ENCODE data around the gene HABP2.

HABP2 gene

GRCh38 chr10:113610631-113611601, 58.1 kb downstream of the HABP2 start:
- H3K27ac ChIP-seq (ENCODE audit: low read depth, low read length): no peak overlapping the region
- H3K9ac ChIP-seq (ENCODE audit: low read length in 5 of 5): no peak overlapping the region
- H3K9me3 ChIP-seq (ENCODE audit: control insufficient read depth in 5 of 5, low read length in 5 of 5): no peaks in the 10 kb centered on the region
- no peak overlapping the region for H3K4me3 ChIP-seq (ENCODE audit: low read depth in 1 of 5, low read length in 5 of 5)
- H3K4me1 ChIP-seq (ENCODE audit: control insufficient read depth in 5 of 5, insufficient read depth in 5 of 5, low read length in 5 of 5): peaks cover 0 to 9% (median 0%) of the 10 kb centered on the region in 5 donors
- H3K36me3 ChIP-seq (ENCODE audit: control insufficient read depth in 5 of 5, insufficient read depth in 5 of 5, low read length in 5 of 5): no peaks in the 10 kb centered on the region
- H3K27me3 ChIP-seq (ENCODE audit: control insufficient read depth in 5 of 5, insufficient read depth in 4 of 5, low read length in 5 of 5): peaks cover 0 to 5% (median 2%) of the 10 kb centered on the region in 5 donors

GRCh38 chr10:113612154-113612553, 59.3 kb downstream of the HABP2 start:
- Histone ChIP-seq H3K9ac (ENCODE audit: low read length in 5 of 5) (no peak overlapping the region), H3K36me3 (ENCODE audit: control insufficient read depth in 5 of 5, insufficient read depth in 5 of 5, low read length in 5 of 5) (no peaks in the 10 kb centered on the region), H3K27ac (ENCODE audit: low read depth, low read length) (no peak overlapping the region), H3K4me3 (ENCODE audit: low read depth in 1 of 5, low read length in 5 of 5) (no peak overlapping the region), H3K4me1 (ENCODE audit: control insufficient read depth in 5 of 5, insufficient read depth in 5 of 5, low read length in 5 of 5) (peaks cover 0 to 9% (median 0%) of the 10 kb centered on the region in 5 donors), H3K9me3 (ENCODE audit: control insufficient read depth in 5 of 5, low read length in 5 of 5) (no peaks in the 10 kb centered on the region), H3K27me3 (ENCODE audit: control insufficient read depth in 5 of 5, insufficient read depth in 4 of 5, low read length in 5 of 5) (peaks cover 4 to 13% (median 7%) of the 10 kb centered on the region in 5 donors)

- Histone ChIP-seq H3K36me3 (ENCODE audit: control insufficient read depth in 5 of 5, insufficient read depth in 5 of 5, low read length in 5 of 5) (no peaks in the 10 kb centered on the region), H3K9me3 (ENCODE audit: control insufficient read depth in 5 of 5, low read length in 5 of 5) (no peaks in the 10 kb centered on the region), H3K27me3 (ENCODE audit: control insufficient read depth in 5 of 5, insufficient read depth in 4 of 5, low read length in 5 of 5) (peaks cover 2 to 17% (median 15%) of the 10 kb centered on the region in 5 donors), H3K9ac (ENCODE audit: low read length in 5 of 5) (no peak overlapping the region), H3K4me1 (ENCODE audit: control insufficient read depth in 5 of 5, insufficient read depth in 5 of 5, low read length in 5 of 5) (peaks cover 0 to 9% (median 0%) of the 10 kb centered on the region in 5 donors), H3K27ac (ENCODE audit: low read depth, low read length) (no peak overlapping the region), H3K4me3 (ENCODE audit: low read depth in 1 of 5, low read length in 5 of 5) (no peak overlapping the region)
Measured at GRCh38 chr10:113613427-113613826, 60.6 kb downstream of the HABP2 start.

GRCh38 chr10:113613977-113614690, 61.3 kb downstream of the HABP2 start:
- Histone ChIP-seq H3K36me3 (ENCODE audit: control insufficient read depth in 5 of 5, insufficient read depth in 5 of 5, low read length in 5 of 5) (no peaks in the 10 kb centered on the region), H3K4me1 (ENCODE audit: control insufficient read depth in 5 of 5, insufficient read depth in 5 of 5, low read length in 5 of 5) (peaks cover 0 to 9% (median 0%) of the 10 kb centered on the region in 5 donors), H3K9me3 (ENCODE audit: control insufficient read depth in 5 of 5, low read length in 5 of 5) (no peaks in the 10 kb centered on the region), H3K9ac (ENCODE audit: low read length in 5 of 5) (no peak overlapping the region), H3K27me3 (ENCODE audit: control insufficient read depth in 5 of 5, insufficient read depth in 4 of 5, low read length in 5 of 5) (peaks cover 2 to 18% (median 15%) of the 10 kb centered on the region in 5 donors), H3K27ac (ENCODE audit: low read depth, low read length) (no peak overlapping the region), H3K4me3 (ENCODE audit: low read depth in 1 of 5, low read length in 5 of 5) (no peak overlapping the region)

GRCh38 chr10:113616244-113617074, 63.6 kb downstream of the HABP2 start:
- no peak overlapping the region for H3K4me3 ChIP-seq (ENCODE audit: low read depth in 1 of 5, low read length in 5 of 5)
- no peaks in the 10 kb centered on the region for H3K36me3 ChIP-seq (ENCODE audit: control insufficient read depth in 5 of 5, insufficient read depth in 5 of 5, low read length in 5 of 5)
- H3K9me3 ChIP-seq (ENCODE audit: control insufficient read depth in 5 of 5, low read length in 5 of 5): no peaks in the 10 kb centered on the region
- no peak overlapping the region for H3K9ac ChIP-seq (ENCODE audit: low read length in 5 of 5)
- H3K27ac ChIP-seq (ENCODE audit: low read depth, low read length): no peak overlapping the region
- H3K27me3 ChIP-seq (ENCODE audit: control insufficient read depth in 5 of 5, insufficient read depth in 4 of 5, low read length in 5 of 5): peaks cover 5 to 27% (median 15%) of the 10 kb centered on the region in 5 donors
- peaks cover 0 to 9% (median 0%) of the 10 kb centered on the region in 5 donors for H3K4me1 ChIP-seq (ENCODE audit: control insufficient read depth in 5 of 5, insufficient read depth in 5 of 5, low read length in 5 of 5)

GRCh38 chr10:113617086-113617485, 64.2 kb downstream of the HABP2 start:
- Histone ChIP-seq H3K9me3 (ENCODE audit: control insufficient read depth in 5 of 5, low read length in 5 of 5) (no peaks in the 10 kb centered on the region), H3K27ac (ENCODE audit: low read depth, low read length) (no peak overlapping the region), H3K4me3 (ENCODE audit: low read depth in 1 of 5, low read length in 5 of 5) (no peak overlapping the region), H3K27me3 (ENCODE audit: control insufficient read depth in 5 of 5, insufficient read depth in 4 of 5, low read length in 5 of 5) (peaks cover 5 to 29% (median 15%) of the 10 kb centered on the region in 5 donors), H3K4me1 (ENCODE audit: control insufficient read depth in 5 of 5, insufficient read depth in 5 of 5, low read length in 5 of 5) (peaks cover 0 to 6% (median 0%) of the 10 kb centered on the region in 5 donors), H3K36me3 (ENCODE audit: control insufficient read depth in 5 of 5, insufficient read depth in 5 of 5, low read length in 5 of 5) (no peaks in the 10 kb centered on the region), H3K9ac (ENCODE audit: low read length in 5 of 5) (no peak overlapping the region)

GRCh38 chr10:113618338-113618737, 65.5 kb downstream of the HABP2 start:
- no peak overlapping the region for H3K4me3 ChIP-seq (ENCODE audit: low read depth in 1 of 5, low read length in 5 of 5)
- H3K36me3 ChIP-seq (ENCODE audit: control insufficient read depth in 5 of 5, insufficient read depth in 5 of 5, low read length in 5 of 5): no peaks in the 10 kb centered on the region

GRCh38 chr10:113619401-113619800, 66.5 kb downstream of the HABP2 start:
- Histone ChIP-seq H3K27me3 (ENCODE audit: control insufficient read depth in 5 of 5, insufficient read depth in 4 of 5, low read length in 5 of 5) (peaks cover 5 to 31% (median 15%) of the 10 kb centered on the region in 5 donors), H3K36me3 (ENCODE audit: control insufficient read depth in 5 of 5, insufficient read depth in 5 of 5, low read length in 5 of 5) (no peaks in the 10 kb centered on the region), H3K27ac (ENCODE audit: low read depth, low read length) (no peak overlapping the region), H3K9me3 (ENCODE audit: control insufficient read depth in 5 of 5, low read length in 5 of 5) (no peaks in the 10 kb centered on the region), H3K4me3 (ENCODE audit: low read depth in 1 of 5, low read length in 5 of 5) (no peak overlapping the region), H3K9ac (ENCODE audit: low read length in 5 of 5) (no peak overlapping the region), H3K4me1 (ENCODE audit: control insufficient read depth in 5 of 5, insufficient read depth in 5 of 5, low read length in 5 of 5) (peaks cover 0 to 6% (median 0%) of the 10 kb centered on the region in 5 donors)

More at GRCh38 chr10:113618338-113618737, 65.5 kb downstream of the HABP2 start:
- Histone ChIP-seq H3K27ac (ENCODE audit: low read depth, low read length) (no peak overlapping the region), H3K9ac (ENCODE audit: low read length in 5 of 5) (no peak overlapping the region), H3K9me3 (ENCODE audit: control insufficient read depth in 5 of 5, low read length in 5 of 5) (no peaks in the 10 kb centered on the region), H3K27me3 (ENCODE audit: control insufficient read depth in 5 of 5, insufficient read depth in 4 of 5, low read length in 5 of 5) (peaks cover 5 to 29% (median 15%) of the 10 kb centered on the region in 5 donors), H3K4me1 (ENCODE audit: control insufficient read depth in 5 of 5, insufficient read depth in 5 of 5, low read length in 5 of 5) (peaks cover 0 to 6% (median 0%) of the 10 kb centered on the region in 5 donors)

GRCh38 chr10:113620511-113620910, 67.7 kb downstream of the HABP2 start:
- H3K9ac ChIP-seq (ENCODE audit: low read length in 5 of 5): no peak overlapping the region
- peaks cover 5 to 34% (median 15%) of the 10 kb centered on the region in 5 donors for H3K27me3 ChIP-seq (ENCODE audit: control insufficient read depth in 5 of 5, insufficient read depth in 4 of 5, low read length in 5 of 5)
- no peaks in the 10 kb centered on the region for H3K36me3 ChIP-seq (ENCODE audit: control insufficient read depth in 5 of 5, insufficient read depth in 5 of 5, low read length in 5 of 5)
- H3K9me3 ChIP-seq (ENCODE audit: control insufficient read depth in 5 of 5, low read length in 5 of 5): no peaks in the 10 kb centered on the region
- peaks cover 0 to 6% (median 0%) of the 10 kb centered on the region in 5 donors for H3K4me1 ChIP-seq (ENCODE audit: control insufficient read depth in 5 of 5, insufficient read depth in 5 of 5, low read length in 5 of 5)
- H3K4me3 ChIP-seq (ENCODE audit: low read depth in 1 of 5, low read length in 5 of 5): no peak overlapping the region
- no peak overlapping the region for H3K27ac ChIP-seq (ENCODE audit: low read depth, low read length)
